ENCODE data around the gene HOXC13. TPM values are rescaled to one million over a fixed set of nuclear protein-coding genes. Genes with fewer than 3 reads are reported as not detected.

HOXC13 gene
- total and polyA plus RNA-seq, 2 of the 13 experiments (the other 11 are each of a cell fraction or from before 2014, with no cell fraction given) = 0.07 TPM; not detected in 1

GRCh38 chr12:53988541-53989226 lies 50.1 kb downstream of the HOXC13 start:
- Histone ChIP-seq H2AFZ (ENCODE audit: low read length) (no peak overlapping the region), H3K36me3 (replicated peaks in 1 of 2; ENCODE audit: control insufficient read depth in 1 of 2, insufficient read depth in 2 of 2, low read length in 2 of 2) (no peaks in the 10 kb centered on the region), H4K20me1 (ENCODE audit: insufficient read depth, low read length) (no peaks in the 10 kb centered on the region), H3K4me2 (ENCODE audit: low read depth, low read length) (peak overlapping the region; percentile 68), H3K9ac (ENCODE audit: insufficient read depth, low read depth, low read length) (no peak overlapping the region), H3K27ac (ENCODE audit: extremely low read length, insufficient read depth, low read length) (peak overlapping the region; percentile 61), H3K9me3 (ENCODE audit: low read length) (no peaks in the 10 kb centered on the region), H3K4me3 (replicated peaks in 1 of 3; ENCODE audit: insufficient read depth in 1 of 3, low read depth in 2 of 3, low read length in 3 of 3) (peak overlapping the region in 2 of 3 experiments; percentile 51; a peak in 5 of 6 replicates), H3K4me1 (ENCODE audit: insufficient read depth, low read length) (peaks cover 37% of the 10 kb centered on the region), H3K27me3 (ENCODE audit: control insufficient read depth in 1 of 2, insufficient read depth in 2 of 2, low read length in 2 of 2) (peaks cover 9 to 38% of the 10 kb centered on the region in 2 experiments), H3K79me2 (ENCODE audit: insufficient read depth, low read length) (no peaks in the 10 kb centered on the region)
- ChIA-PET CTCF (ENCODE audit: low intra/inter-chr PET ratio, low total read pairs) (interaction anchor here (1.1 to 1.6 kb wide), 2 partner anchors 17 to 221 kb away, joined by 3 to 13 read pairs; no protein-coding TSS in a partner anchor), POLR2A (interaction anchor here (0.6 to 1.3 kb wide), 2 partner anchors 10 to 214 kb away, joined by 4 to 5 read pairs; no protein-coding TSS in a partner anchor)
- WGBS (ENCODE audit: low lambda C conversion rate) = 9% methylated on average over 5 of the region's 5 CpGs
- in situ Hi-C loops (cut with HindIII; ENCODE audit: extremely low pct_ligation_motif_present, low pct_unique_long_range_greater_than_20kb) (no loop called here), intact Hi-C loops (cut with micrococcal nuclease; ENCODE audit: unreplicated experiment) (loop anchor here (2.0 kb wide), 1 partner anchor 222 kb away; no protein-coding TSS in a partner anchor)
- ATAC-seq (peak; percentile 72), DNase-seq (ENCODE audit: low spot score) (no peak), FAIRE-seq (no peak)
- BruUV-seq (replicated peaks) = no TSS peak
- TF ChIP-seq XRCC5 (optimal IDR thresholded peaks at IDR 0.05; ENCODE audit: low read length) (no peak), ZNF275 (CRISPR knock-in tag; IDR thresholded peaks at IDR 0.05; ENCODE audit: borderline replicate concordance) (0 out of 2 replicates have a peak, but pooled peaks have one; percentile 15), MEIS2 (CRISPR knock-in tag; IDR thresholded peaks at IDR 0.05) (0 out of 2 replicates have a peak, but pooled peaks have one; percentile 36), THRA (CRISPR knock-in tag; IDR thresholded peaks at IDR 0.05; ENCODE audit: borderline replicate concordance) (no peak), ZNF780A (CRISPR knock-in tag; IDR thresholded peaks at IDR 0.05) (no peak), NCOR1 (IDR thresholded peaks at IDR 0.05; ENCODE audit: borderline replicate concordance, low read length) (peak; percentile 73; the same call in 1 of the 2 replicates), ZMYM3 (CRISPR knock-in tag; IDR thresholded peaks at IDR 0.05) (no peak), ZNF775 (CRISPR knock-in tag; IDR thresholded peaks at IDR 0.05; ENCODE audit: borderline replicate concordance) (no peak), ZNF629 (CRISPR knock-in tag; conservative IDR thresholded peaks at IDR 0.05) (no peak), PRDM4 (CRISPR knock-in tag; IDR thresholded peaks at IDR 0.05; ENCODE audit: borderline replicate concordance) (no peak), TERF1 (CRISPR knock-in tag; IDR thresholded peaks at IDR 0.05) (no peak), ZNF232 (CRISPR knock-in tag; IDR thresholded peaks at IDR 0.05; ENCODE audit: borderline replicate concordance) (peak; percentile 37; the same call in 1 of the 2 replicates), ZNF607 (CRISPR knock-in tag; IDR thresholded peaks at IDR 0.05; ENCODE audit: borderline replicate concordance) (peak; percentile 37; the same call in 1 of the 2 replicates), BATF2 (CRISPR knock-in tag; IDR thresholded peaks at IDR 0.05) (no peak), ZNF431 (CRISPR knock-in tag; IDR thresholded peaks at IDR 0.05; ENCODE audit: borderline replicate concordance, low read depth) (0 out of 2 replicates have a peak, but pooled peaks have one; percentile 28)

Data from HepG2 (cell line).